Measurements from ENCODE around the gene C1orf146.

The C1orf146 gene

DNA sequence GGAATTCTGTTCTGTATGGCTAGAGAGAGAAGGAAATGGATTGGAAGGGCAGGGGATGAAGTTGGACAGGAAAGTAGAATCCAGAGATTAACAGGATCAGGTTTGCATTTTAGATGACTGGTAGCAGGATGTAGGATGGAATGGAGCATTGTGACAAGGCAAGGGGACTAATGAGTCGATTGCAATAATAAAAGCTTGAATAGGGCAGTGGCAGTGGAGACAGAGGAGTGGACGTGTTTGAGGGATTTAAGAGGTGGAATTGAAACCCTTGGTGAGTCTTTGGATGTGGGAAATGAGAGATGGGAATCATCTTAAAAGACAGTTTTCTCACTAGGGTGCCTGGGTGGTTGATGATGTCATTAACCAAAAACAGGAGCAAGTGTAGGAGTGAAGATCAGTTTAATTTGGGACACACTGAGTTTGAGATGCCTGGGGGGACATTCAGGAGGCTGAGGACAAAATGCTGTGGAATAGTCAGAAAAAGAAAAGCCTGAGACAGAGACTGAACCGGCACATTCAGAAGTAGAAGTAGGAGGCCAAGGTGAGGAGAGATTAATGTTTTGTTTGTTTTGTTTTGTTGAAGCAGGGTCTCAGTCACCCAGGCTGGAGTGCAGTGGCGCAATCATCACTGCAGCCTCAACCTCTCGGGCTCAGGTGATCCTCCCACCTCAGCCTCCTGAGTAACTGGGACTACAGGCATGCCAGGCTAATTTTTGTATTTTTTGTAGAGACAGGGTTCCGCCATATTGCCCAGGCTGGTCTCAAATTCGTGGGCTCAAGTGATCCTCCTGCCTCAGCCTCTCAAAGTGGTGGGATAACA lies 29.1 kb upstream of the C1orf146 start:
- CTCF ChIA-PET, result no interaction called here
- no peak for DNase-seq (ENCODE audit: extremely low spot score)
- TF ChIP-seq FOXA1 (IDR thresholded peaks at IDR 0.05) (no peak), SP1 (IDR thresholded peaks at IDR 0.05) (no peak), HDGF (IDR thresholded peaks at IDR 0.05; ENCODE audit: borderline replicate concordance) (no peak), SUZ12 (IDR thresholded peaks at IDR 0.05) (no peak), LEF1 (IDR thresholded peaks at IDR 0.05; ENCODE audit: borderline replicate concordance) (no peak), NFRKB (IDR thresholded peaks at IDR 0.05) (no peak)
- POLR2A ChIA-PET, result no interaction called here

DNA sequence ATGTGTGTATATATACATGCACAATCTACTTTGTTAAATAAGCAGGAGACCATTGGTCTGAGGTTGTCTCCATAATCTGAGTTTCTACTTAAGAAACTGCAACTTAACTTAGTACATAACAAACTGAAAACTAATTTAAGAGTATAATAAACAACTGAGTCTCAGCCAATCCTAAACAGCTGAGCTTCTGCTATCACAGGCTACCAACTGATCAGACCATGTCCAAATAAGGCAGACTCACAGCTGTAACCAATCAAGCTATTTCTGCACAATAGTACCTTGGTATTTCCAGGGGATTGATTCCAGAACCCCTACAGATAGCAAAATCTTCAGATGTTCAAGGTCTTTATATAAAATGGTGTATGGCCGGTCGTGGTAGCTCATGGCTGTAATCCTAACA lies 26.0 kb upstream of the C1orf146 start:
- POLR2A ChIA-PET, result no interaction called here
- no peak for TF ChIP-seq SUZ12 (IDR thresholded peaks at IDR 0.05)
- no peak for TF ChIP-seq LEF1 (IDR thresholded peaks at IDR 0.05; ENCODE audit: borderline replicate concordance)
- no peak for TF ChIP-seq TARDBP (IDR thresholded peaks at IDR 0.05)
- TF ChIP-seq SP1 (IDR thresholded peaks at IDR 0.05), result no peak
- no peak for TF ChIP-seq PKNOX1 (IDR thresholded peaks at IDR 0.05)
- TF ChIP-seq L3MBTL2 (conservative IDR thresholded peaks at IDR 0.05), result no peak
- no peak for TF ChIP-seq ELF4 (IDR thresholded peaks at IDR 0.05)
- no peak for TF ChIP-seq FOXA1 (IDR thresholded peaks at IDR 0.05)
- no peak for TF ChIP-seq BHLHE40 (IDR thresholded peaks at IDR 0.05; ENCODE audit: borderline replicate concordance)
- TF ChIP-seq ZNF384 (IDR thresholded peaks at IDR 0.05), result no peak
- TF ChIP-seq NFRKB (IDR thresholded peaks at IDR 0.05), result no peak
- TF ChIP-seq CTBP1 (IDR thresholded peaks at IDR 0.05; ENCODE audit: borderline replicate concordance), result no peak
- no peak for TF ChIP-seq FOXM1 (IDR thresholded peaks at IDR 0.05; ENCODE audit: borderline replicate concordance)
- no peak for TF ChIP-seq ARNT (IDR thresholded peaks at IDR 0.05)
- TF ChIP-seq FOXK2 (IDR thresholded peaks at IDR 0.05), result no peak
- TF ChIP-seq HDGF (IDR thresholded peaks at IDR 0.05; ENCODE audit: borderline replicate concordance), result no peak
- DNase-seq (ENCODE audit: extremely low spot score), result no peak
- CTCF ChIA-PET, result interaction anchor here (0.9 kb wide), 1 partner anchor 19 kb away, joined by 3 read pairs; no protein-coding TSS in a partner anchor

DNA sequence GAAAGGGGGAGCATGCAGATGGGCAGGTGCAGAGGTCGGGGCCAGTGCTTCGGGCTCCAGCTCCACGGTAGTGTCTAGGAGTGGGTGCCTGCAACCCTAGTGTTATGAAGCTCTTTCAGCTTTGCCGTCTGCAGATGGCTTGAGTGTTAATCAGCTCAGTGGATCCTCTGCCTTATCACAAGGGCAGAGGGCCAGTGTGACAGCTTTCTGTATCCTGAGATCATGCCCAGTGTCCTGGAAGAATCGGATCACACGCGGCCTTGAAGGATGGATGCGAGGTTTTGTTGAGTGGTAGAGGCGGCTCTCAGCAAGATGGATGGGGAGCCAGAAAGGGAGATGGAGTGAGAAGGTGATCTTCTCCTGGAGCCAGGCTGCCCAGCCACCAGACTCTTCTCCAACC lies 25.5 kb upstream of the C1orf146 start:
- DNase-seq (ENCODE audit: extremely low spot score), result no peak
- no peak for TF ChIP-seq HDGF (IDR thresholded peaks at IDR 0.05; ENCODE audit: borderline replicate concordance)
- TF ChIP-seq SUZ12 (IDR thresholded peaks at IDR 0.05), result no peak
- no peak for TF ChIP-seq NFRKB (IDR thresholded peaks at IDR 0.05)
- TF ChIP-seq FOXK2 (IDR thresholded peaks at IDR 0.05), result no peak
- no peak for TF ChIP-seq TARDBP (IDR thresholded peaks at IDR 0.05)
- TF ChIP-seq BHLHE40 (IDR thresholded peaks at IDR 0.05; ENCODE audit: borderline replicate concordance), result no peak
- no peak for TF ChIP-seq ZNF384 (IDR thresholded peaks at IDR 0.05)
- no peak for TF ChIP-seq PKNOX1 (IDR thresholded peaks at IDR 0.05)
- TF ChIP-seq LEF1 (IDR thresholded peaks at IDR 0.05; ENCODE audit: borderline replicate concordance), result no peak
- no peak for TF ChIP-seq FOXM1 (IDR thresholded peaks at IDR 0.05; ENCODE audit: borderline replicate concordance)
- TF ChIP-seq SP1 (IDR thresholded peaks at IDR 0.05), result no peak
- no peak for TF ChIP-seq CTBP1 (IDR thresholded peaks at IDR 0.05; ENCODE audit: borderline replicate concordance)
- no peak for TF ChIP-seq L3MBTL2 (conservative IDR thresholded peaks at IDR 0.05)
- no peak for TF ChIP-seq FOXA1 (IDR thresholded peaks at IDR 0.05)
- TF ChIP-seq ARNT (IDR thresholded peaks at IDR 0.05), result no peak
- TF ChIP-seq ELF4 (IDR thresholded peaks at IDR 0.05), result no peak
- ChIA-PET CTCF (interaction anchor here (0.9 kb wide), 1 partner anchor 20 kb away, joined by 3 read pairs; no protein-coding TSS in a partner anchor), POLR2A (no interaction called here)

DNA sequence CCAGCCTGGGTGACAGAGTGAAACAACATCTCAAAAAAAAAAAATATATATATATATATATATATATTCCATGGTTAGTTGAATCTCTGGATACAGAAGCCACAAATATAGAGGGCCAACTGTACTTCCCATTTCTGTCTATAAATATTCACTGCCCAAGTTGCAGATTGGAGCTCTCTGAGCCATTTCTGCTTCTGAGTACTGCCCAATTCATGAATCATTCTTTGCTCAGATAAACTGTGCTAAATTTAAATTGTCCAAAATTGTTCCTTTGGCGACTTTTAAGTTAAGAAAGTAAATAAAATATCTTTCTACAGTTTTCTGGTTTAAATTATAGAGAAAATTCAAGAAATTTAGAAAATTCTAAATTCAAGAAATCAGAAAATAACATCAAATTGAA lies 23.2 kb upstream of the C1orf146 start:
- CTCF ChIA-PET, result no interaction called here
- TF ChIP-seq ELF4 (IDR thresholded peaks at IDR 0.05), result no peak
- TF ChIP-seq HDGF (IDR thresholded peaks at IDR 0.05; ENCODE audit: borderline replicate concordance), result no peak
- TF ChIP-seq FOXK2 (IDR thresholded peaks at IDR 0.05), result no peak
- no peak for TF ChIP-seq ARNT (IDR thresholded peaks at IDR 0.05)
- no peak for TF ChIP-seq ZNF384 (IDR thresholded peaks at IDR 0.05)
- no peak for TF ChIP-seq SP1 (IDR thresholded peaks at IDR 0.05)
- TF ChIP-seq SUZ12 (IDR thresholded peaks at IDR 0.05), result no peak
- TF ChIP-seq L3MBTL2 (conservative IDR thresholded peaks at IDR 0.05), result no peak
- TF ChIP-seq NFRKB (IDR thresholded peaks at IDR 0.05), result no peak
- no peak for TF ChIP-seq FOXM1 (IDR thresholded peaks at IDR 0.05; ENCODE audit: borderline replicate concordance)
- no peak for TF ChIP-seq LEF1 (IDR thresholded peaks at IDR 0.05; ENCODE audit: borderline replicate concordance)
- TF ChIP-seq BHLHE40 (IDR thresholded peaks at IDR 0.05; ENCODE audit: borderline replicate concordance), result no peak
- no peak for TF ChIP-seq TARDBP (IDR thresholded peaks at IDR 0.05)
- no peak for TF ChIP-seq FOXA1 (IDR thresholded peaks at IDR 0.05)
- no peak for DNase-seq (ENCODE audit: extremely low spot score)
- POLR2A ChIA-PET, result no interaction called here

GRCh38 chr1:92201973-92202372 lies 15.7 kb upstream of the C1orf146 start:
- ChIA-PET CTCF (no interaction called here), POLR2A (no interaction called here)
- DNase-seq (ENCODE audit: extremely low spot score), result no peak
- no peak for TF ChIP-seq SP1 (IDR thresholded peaks at IDR 0.05)
- TF ChIP-seq FOXM1 (IDR thresholded peaks at IDR 0.05; ENCODE audit: borderline replicate concordance), result no peak
- TF ChIP-seq CTBP1 (IDR thresholded peaks at IDR 0.05; ENCODE audit: borderline replicate concordance), result no peak
- TF ChIP-seq ELF4 (IDR thresholded peaks at IDR 0.05), result no peak
- no peak for TF ChIP-seq ZNF384 (IDR thresholded peaks at IDR 0.05)
- no peak for TF ChIP-seq SUZ12 (IDR thresholded peaks at IDR 0.05)
- no peak for TF ChIP-seq FOXA1 (IDR thresholded peaks at IDR 0.05)
- TF ChIP-seq BHLHE40 (IDR thresholded peaks at IDR 0.05; ENCODE audit: borderline replicate concordance), result no peak
- no peak for TF ChIP-seq PKNOX1 (IDR thresholded peaks at IDR 0.05)
- TF ChIP-seq ARNT (IDR thresholded peaks at IDR 0.05), result no peak
- no peak for TF ChIP-seq NFRKB (IDR thresholded peaks at IDR 0.05)
- TF ChIP-seq L3MBTL2 (conservative IDR thresholded peaks at IDR 0.05), result no peak
- no peak for TF ChIP-seq TARDBP (IDR thresholded peaks at IDR 0.05)
- TF ChIP-seq FOXK2 (IDR thresholded peaks at IDR 0.05), result no peak

All from HEK293T (cell line).